HepG2 (cell line): ENCODE measurements around the gene DLG2. TPM values are rescaled to one million over a fixed set of nuclear protein-coding genes. Genes with fewer than 3 reads are reported as not detected.

Source experiments
- CCDC6 ChIP-seq: sonication (generic); formaldehyde crosslinking; IDR thresholded peaks from 2 replicates; pipeline ENCODE4 v1.8.1; 2022; ENCODE audit warnings: mild to moderate bottlenecking, missing genetic modification reagents, moderate library complexity
- KDM2A ChIP-seq: sonication (generic); formaldehyde crosslinking; IDR thresholded peaks from 2 replicates; pipeline ENCODE4 v1.4.0; 2020; ENCODE audit warnings: low read depth, missing genetic modification reagents, borderline replicate concordance
- REPIN1 ChIP-seq: sonication (generic); formaldehyde crosslinking; IDR thresholded peaks from 2 replicates; pipeline ENCODE4 v1.8.0; 2022; ENCODE audit warnings: missing genetic modification reagents, low read depth, mild to moderate bottlenecking, borderline replicate concordance
- SMAD9 ChIP-seq: sonication (generic); formaldehyde crosslinking; IDR thresholded peaks from 2 replicates; pipeline ENCODE4 v1.5.1; 2020; ENCODE audit warnings: mild to moderate bottlenecking, missing genetic modification reagents
- SP4 ChIP-seq: sonication (generic); formaldehyde crosslinking; IDR thresholded peaks from 2 replicates; pipeline ENCODE4 v1.8.1; 2023; ENCODE audit warnings: mild to moderate bottlenecking, missing genetic modification reagents
- ZBTB42 ChIP-seq: sonication (generic); formaldehyde crosslinking; IDR thresholded peaks from 2 replicates; pipeline ENCODE4 v1.5.0; 2020; ENCODE audit warnings: mild to moderate bottlenecking, missing genetic modification reagents
- ZNF232 ChIP-seq: sonication (generic); formaldehyde crosslinking; IDR thresholded peaks from 2 replicates; pipeline ENCODE4 v1.4.0; 2020; ENCODE audit warnings: missing genetic modification reagents, borderline replicate concordance
- ZNF335 ChIP-seq: sonication (generic); formaldehyde crosslinking; IDR thresholded peaks from 2 replicates; pipeline ENCODE4 v1.4.0; 2020; ENCODE audit warnings: missing genetic modification reagents
- ZNF720 ChIP-seq: sonication (generic); formaldehyde crosslinking; IDR thresholded peaks from 2 replicates; pipeline ENCODE4 v1.4.0; 2020; ENCODE audit warnings: missing genetic modification reagents
- polyA plus RNA-seq, 8 experiments: library from polyadenylated mRNA; depleted of rRNA in 3 of 8; stranded (reverse) in 7 of 8; unstranded in 1 of 8; fragments of >200 nt; fragmentation: Illumina TruSeq in 4 of 8; extraction: Trizol in 4 of 8; gene quantifications; 2 replicates each; pipeline versions ENCODE4 v1.2.1 to v1.2.3, GENCODE V29; 2011 to 2016; ENCODE audit warnings: low read depth in 4 of 8, missing spikeins in 1 of 8, mixed read lengths in 1 of 8; ENCODE audit not compliant: insufficient read depth in 1 of 8
- total RNA-seq, 5 experiments: library from RNA; depleted of rRNA; stranded (reverse); fragments of >200 nt; fragmentation: Illumina TruSeq; extraction: Trizol; gene quantifications; 2 replicates each; pipeline ENCODE4 v1.2.3, GENCODE V29; 2016; ENCODE audit warnings: low read depth in 1 of 5
- TF ChIP-seq, protein P1 (sequence below): sonication (generic); formaldehyde crosslinking; IDR thresholded peaks from 2 replicates; pipeline ENCODE4 v1.9.0; 2021; ENCODE audit warnings: missing genetic modification reagents, mild to moderate bottlenecking, borderline replicate concordance
- TF ChIP-seq, protein P2 (sequence below), 2 experiments: sonication (generic) in 1 of 2; formaldehyde crosslinking in 1 of 2; IDR thresholded peaks; 2 replicates each; pipeline versions ENCODE4 v1.4.0 to v1.6.1; 2016 to 2020; ENCODE audit warnings: borderline replicate concordance in 1 of 2, low read depth in 1 of 2, mild to moderate bottlenecking in 1 of 2, missing genetic modification reagents in 1 of 2
- TF ChIP-seq, protein P3 (sequence below): sonication (generic); formaldehyde crosslinking; IDR thresholded peaks from 2 replicates; pipeline ENCODE4 v1.4.0; 2020; ENCODE audit warnings: mild to moderate bottlenecking, missing genetic modification reagents
- TF ChIP-seq, protein P4 (sequence below): sonication (generic); formaldehyde crosslinking; IDR thresholded peaks from 2 replicates; pipeline ENCODE4 v1.4.0; 2020; ENCODE audit warnings: mild to moderate bottlenecking, missing genetic modification reagents

The DLG2 gene
- total and polyA plus RNA-seq, 2 of the 13 experiments (the other 11 are each of a cell fraction or from before 2014, with no cell fraction given), result 0.46 to 1.0 TPM

DNA sequence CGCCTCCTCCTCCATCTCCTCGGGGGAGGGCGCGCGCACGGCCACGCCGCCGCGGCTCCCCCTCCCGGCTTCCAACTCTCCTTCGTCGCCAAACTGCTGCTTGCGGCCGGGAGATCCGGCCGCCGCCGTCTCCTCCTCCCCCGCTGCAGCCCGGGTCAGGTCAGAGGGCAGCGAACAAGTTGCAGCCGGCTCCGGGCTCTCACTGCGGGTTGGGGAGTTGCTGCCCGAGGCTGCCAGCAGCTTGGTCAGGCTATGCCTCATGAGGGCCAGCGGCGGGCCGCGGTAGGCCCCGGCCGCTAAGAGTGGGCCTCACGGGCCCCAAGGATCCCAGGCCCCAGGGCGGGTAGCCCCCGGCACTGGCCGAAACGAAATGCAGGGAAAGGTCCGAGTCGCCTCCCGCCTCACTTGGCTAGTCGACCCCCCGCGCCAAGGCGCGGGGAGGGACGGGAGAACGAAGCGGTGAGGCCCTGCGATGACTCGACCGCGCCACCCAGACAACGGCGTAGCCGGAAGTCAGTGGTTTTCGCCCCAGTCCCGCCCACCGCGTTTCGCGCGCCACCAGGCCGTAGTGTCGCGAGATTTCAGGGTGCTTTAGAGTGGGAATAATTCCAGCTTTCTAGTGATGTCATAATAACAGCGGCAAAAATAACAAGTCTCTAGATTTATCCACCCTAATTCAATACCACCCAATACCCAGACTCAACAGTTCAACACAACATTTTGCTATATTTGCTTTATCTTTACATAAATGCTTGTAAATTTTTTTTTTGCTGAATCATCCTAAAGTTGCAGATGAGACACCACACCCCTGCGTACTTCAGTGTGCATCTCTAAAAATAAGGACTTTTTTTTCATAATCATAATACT, 37.7 kb upstream of the DLG2 start, which contains the start of gene CREBZF (continued):
- TF ChIP-seq, protein P1, sequence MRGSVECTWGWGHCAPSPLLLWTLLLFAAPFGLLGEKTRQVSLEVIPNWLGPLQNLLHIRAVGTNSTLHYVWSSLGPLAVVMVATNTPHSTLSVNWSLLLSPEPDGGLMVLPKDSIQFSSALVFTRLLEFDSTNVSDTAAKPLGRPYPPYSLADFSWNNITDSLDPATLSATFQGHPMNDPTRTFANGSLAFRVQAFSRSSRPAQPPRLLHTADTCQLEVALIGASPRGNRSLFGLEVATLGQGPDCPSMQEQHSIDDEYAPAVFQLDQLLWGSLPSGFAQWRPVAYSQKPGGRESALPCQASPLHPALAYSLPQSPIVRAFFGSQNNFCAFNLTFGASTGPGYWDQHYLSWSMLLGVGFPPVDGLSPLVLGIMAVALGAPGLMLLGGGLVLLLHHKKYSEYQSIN, result no peak
- peak; percentile 87; the same call in 1 of the 2 replicates for TF ChIP-seq SMAD9
- TF ChIP-seq ZNF720 (CRISPR knock-in tag), result no peak
- TF ChIP-seq SP4 (CRISPR knock-in tag), result peak; percentile 79
- TF ChIP-seq, protein P2, sequence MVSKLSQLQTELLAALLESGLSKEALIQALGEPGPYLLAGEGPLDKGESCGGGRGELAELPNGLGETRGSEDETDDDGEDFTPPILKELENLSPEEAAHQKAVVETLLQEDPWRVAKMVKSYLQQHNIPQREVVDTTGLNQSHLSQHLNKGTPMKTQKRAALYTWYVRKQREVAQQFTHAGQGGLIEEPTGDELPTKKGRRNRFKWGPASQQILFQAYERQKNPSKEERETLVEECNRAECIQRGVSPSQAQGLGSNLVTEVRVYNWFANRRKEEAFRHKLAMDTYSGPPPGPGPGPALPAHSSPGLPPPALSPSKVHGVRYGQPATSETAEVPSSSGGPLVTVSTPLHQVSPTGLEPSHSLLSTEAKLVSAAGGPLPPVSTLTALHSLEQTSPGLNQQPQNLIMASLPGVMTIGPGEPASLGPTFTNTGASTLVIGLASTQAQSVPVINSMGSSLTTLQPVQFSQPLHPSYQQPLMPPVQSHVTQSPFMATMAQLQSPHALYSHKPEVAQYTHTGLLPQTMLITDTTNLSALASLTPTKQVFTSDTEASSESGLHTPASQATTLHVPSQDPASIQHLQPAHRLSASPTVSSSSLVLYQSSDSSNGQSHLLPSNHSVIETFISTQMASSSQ (IDR thresholded peaks at IDR 0.05; ENCODE audit: low read depth), result no peak
- TF ChIP-seq, protein P2 (CRISPR knock-in tag; IDR thresholded peaks at IDR 0.05; ENCODE audit: borderline replicate concordance), result no peak
- no peak; the same call in 1 of the 2 replicates for TF ChIP-seq CCDC6
- TF ChIP-seq, protein P3, sequence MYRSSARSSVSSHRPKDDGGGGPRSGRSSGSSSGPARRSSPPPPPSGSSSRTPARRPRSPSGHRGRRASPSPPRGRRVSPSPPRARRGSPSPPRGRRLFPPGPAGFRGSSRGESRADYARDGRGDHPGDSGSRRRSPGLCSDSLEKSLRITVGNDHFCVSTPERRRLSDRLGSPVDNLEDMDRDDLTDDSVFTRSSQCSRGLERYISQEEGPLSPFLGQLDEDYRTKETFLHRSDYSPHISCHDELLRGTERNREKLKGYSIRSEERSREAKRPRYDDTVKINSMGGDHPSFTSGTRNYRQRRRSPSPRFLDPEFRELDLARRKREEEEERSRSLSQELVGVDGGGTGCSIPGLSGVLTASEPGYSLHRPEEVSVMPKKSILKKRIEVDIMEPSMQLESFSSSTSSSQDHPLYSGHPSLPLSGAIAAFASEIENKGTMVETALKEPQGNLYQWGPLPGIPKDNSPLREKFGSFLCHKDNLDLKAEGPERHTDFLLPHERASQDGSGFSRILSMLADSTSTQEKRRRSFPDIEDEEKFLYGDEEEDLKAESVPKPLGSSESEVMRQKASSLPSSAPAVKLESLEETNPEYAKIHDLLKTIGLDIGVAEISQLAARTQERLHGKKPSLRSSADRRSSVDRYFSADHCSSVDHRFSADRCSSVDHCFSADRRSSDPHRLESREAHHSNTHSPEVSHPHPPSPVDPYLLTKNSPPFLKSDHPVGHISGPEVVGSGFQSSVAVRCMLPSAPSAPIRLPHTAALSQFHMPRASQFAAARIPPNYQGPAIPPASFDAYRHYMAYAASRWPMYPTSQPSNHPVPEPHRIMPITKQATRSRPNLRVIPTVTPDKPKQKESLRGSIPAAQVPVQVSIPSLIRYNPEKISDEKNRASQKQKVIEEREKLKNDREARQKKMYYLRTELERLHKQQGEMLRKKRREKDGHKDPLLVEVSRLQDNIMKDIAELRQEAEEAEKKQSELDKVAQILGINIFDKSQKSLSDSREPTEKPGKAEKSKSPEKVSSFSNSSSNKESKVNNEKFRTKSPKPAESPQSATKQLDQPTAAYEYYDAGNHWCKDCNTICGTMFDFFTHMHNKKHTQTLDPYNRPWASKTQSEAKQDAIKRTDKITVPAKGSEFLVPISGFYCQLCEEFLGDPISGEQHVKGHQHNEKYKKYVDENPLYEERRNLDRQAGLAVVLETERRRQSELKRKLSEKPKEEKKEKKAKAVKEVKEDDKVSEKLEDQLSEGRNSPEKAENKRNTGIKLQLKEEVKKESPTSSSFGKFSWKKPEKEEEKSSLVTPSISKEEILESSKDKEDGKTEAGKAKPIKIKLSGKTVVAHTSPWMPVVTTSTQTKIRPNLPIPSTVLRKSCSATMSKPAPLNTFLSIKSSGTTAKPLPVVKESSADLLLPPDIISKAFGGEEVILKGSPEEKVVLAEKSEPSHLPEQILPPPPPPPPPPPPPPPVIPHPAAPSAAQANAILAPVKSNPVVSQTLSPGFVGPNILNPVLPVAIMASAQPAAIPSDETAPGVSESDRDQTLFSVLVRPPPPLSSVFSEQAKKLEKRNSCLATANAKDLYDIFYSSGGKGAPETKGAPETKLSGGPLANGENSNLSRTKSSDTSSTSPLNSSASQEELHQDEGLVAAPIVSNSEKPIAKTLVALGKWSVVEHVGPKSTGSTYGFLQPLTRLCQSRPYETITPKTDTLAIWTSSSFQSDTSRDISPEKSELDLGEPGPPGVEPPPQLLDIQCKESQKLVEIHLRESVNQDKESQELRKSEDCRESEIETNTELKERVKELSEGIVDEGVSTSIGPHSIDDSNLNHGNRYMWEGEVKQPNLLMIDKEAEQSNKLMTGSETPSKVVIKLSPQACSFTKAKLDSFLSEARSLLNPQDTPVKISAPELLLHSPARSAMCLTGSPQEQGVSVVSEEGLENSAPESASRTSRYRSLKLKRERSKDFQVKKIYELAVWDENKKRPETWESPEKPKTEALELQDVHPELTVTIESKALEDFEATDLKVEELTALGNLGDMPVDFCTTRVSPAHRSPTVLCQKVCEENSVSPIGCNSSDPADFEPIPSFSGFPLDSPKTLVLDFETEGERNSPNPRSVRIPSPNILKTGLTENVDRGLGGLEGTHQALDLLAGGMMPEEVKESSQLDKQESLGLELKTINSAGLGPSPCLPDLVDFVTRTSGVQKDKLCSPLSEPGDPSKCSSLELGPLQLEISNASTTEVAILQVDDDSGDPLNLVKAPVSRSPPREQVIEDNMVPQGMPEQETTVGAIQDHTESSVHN (CRISPR knock-in tag), result no peak
- 0 out of 2 replicates have a peak, but pooled peaks have one; percentile 31 for TF ChIP-seq ZBTB42 (CRISPR knock-in tag)
- TF ChIP-seq REPIN1 (CRISPR knock-in tag), result no peak; the same call in 1 of the 2 replicates
- TF ChIP-seq KDM2A (CRISPR knock-in tag), result peak; percentile 90
- TF ChIP-seq, protein P4, sequence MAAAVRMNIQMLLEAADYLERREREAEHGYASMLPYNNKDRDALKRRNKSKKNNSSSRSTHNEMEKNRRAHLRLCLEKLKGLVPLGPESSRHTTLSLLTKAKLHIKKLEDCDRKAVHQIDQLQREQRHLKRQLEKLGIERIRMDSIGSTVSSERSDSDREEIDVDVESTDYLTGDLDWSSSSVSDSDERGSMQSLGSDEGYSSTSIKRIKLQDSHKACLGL, result peak; percentile 86
- TF ChIP-seq ZNF232 (CRISPR knock-in tag), result peak; percentile 43; the same call in 1 of the 2 replicates
- TF ChIP-seq ZNF335 (CRISPR knock-in tag), result no peak
